ACC112 (cell line): ENCODE results near the gene ZNF800.
"Not testable (repeated sequence)": the region's sequence is repeated elsewhere in the genome, so short reads cannot be mapped to it uniquely, and the experiment has no call there.

Source experiments
- H2AFZ ChIP-seq: fragments of 200-600 bp; sonication (generic); one replicate; pipeline ENCODE4 v1.6.0; 2017; ENCODE audit warnings: antibody characterized with exemption, low read length; ENCODE audit not compliant: unreplicated experiment
- H3K27ac ChIP-seq: fragments of 200-600 bp; sonication (generic); 2 replicates; pipeline ENCODE4 v1.5.1; 2014; ENCODE audit warnings: low read depth, mild to moderate bottlenecking, antibody characterized with exemption, low read length, moderate library complexity
- H3K27me3 ChIP-seq: fragments of 200-600 bp; sonication (generic); 2 replicates; pipeline ENCODE4 v1.6.1; 2014; ENCODE audit warnings: mild to moderate bottlenecking, antibody characterized with exemption, low read length, moderate library complexity, mixed read lengths; ENCODE audit not compliant: insufficient read depth
- H3K36me3 ChIP-seq: fragments of 200-600 bp; sonication (generic); 2 replicates; pipeline ENCODE4 v1.6.1; 2016; ENCODE audit warnings: mild to moderate bottlenecking, antibody characterized with exemption, low read length, moderate library complexity, mixed read lengths; ENCODE audit not compliant: insufficient read depth
- H3K4me1 ChIP-seq: fragments of 200-600 bp; sonication (generic); one replicate; pipeline ENCODE4 v1.6.1; 2016; ENCODE audit warnings: low read length, mixed read lengths; ENCODE audit not compliant: insufficient read depth, unreplicated experiment, control insufficient read depth
- H3K4me3 ChIP-seq: fragments of 200-600 bp; sonication (generic); 2 replicates; pipeline ENCODE4 v1.5.1; 2014; ENCODE audit warnings: mild to moderate bottlenecking, low read depth, low read length
- H3K79me2 ChIP-seq: fragments of 200-600 bp; sonication (generic); one replicate; pipeline ENCODE4 v1.6.0; 2016; ENCODE audit warnings: low read length; ENCODE audit not compliant: control insufficient read depth, unreplicated experiment, insufficient read depth

ZNF800 gene, protein sequence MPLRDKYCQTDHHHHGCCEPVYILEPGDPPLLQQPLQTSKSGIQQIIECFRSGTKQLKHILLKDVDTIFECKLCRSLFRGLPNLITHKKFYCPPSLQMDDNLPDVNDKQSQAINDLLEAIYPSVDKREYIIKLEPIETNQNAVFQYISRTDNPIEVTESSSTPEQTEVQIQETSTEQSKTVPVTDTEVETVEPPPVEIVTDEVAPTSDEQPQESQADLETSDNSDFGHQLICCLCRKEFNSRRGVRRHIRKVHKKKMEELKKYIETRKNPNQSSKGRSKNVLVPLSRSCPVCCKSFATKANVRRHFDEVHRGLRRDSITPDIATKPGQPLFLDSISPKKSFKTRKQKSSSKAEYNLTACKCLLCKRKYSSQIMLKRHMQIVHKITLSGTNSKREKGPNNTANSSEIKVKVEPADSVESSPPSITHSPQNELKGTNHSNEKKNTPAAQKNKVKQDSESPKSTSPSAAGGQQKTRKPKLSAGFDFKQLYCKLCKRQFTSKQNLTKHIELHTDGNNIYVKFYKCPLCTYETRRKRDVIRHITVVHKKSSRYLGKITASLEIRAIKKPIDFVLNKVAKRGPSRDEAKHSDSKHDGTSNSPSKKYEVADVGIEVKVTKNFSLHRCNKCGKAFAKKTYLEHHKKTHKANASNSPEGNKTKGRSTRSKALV

DNA sequence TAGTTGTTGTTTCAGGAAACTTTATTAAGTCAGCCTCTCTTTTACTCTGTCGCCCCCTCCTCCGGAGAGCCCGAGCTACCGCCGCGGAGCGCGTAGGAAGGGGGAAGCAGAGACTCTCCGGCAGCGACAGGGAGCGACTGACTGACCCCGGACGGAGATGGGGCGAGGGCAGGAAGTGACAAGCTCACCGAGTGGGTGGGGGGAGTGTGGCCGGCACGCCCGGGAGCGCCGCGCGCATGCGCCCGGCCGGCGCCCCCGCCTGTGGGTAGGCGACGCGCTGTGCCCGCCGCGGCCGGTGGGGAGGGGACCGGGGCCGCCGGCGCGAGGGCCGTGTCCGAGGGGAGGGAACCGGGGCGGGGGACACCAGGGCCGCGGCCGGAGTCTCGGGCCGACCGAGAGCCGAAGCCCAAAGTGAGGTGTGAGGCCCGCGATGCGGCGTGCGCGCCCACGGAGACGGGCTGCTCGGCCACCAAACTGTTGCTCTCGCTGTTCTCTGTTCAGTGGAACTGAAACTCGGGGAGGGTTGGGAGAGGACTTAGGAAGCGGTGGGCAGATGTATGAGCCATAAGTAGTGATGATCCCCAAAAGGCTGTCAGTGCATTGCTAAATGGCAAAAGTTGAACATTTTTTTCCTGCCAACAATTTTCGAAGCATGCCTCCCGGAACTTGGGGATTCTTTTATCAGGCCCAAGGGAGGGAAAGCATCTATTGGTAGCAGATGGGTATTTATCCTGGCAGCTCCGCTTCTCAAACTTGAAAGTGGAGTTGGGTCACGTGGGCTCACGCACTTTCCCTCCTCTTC lies at the start of gene ZNF800:
Gene ZNF800, minus strand, starts transcription at position 143 of the 802 bp plus-strand sequence. CDS start 1,151 bp downstream, outside the sequence.
- Histone ChIP-seq H3K27ac (peak within 1 kb of the TSS; percentile 59), H2AFZ (peak within 1 kb of the TSS; percentile 89), H3K79me2 (peaks cover 42% of the 10 kb centered on the region), H3K4me1 (peaks cover 20% of the 10 kb centered on the region), H3K36me3 (peaks cover 15% of the 10 kb centered on the region), H3K4me3 (peak within 1 kb of the TSS; percentile 85), H3K27me3 (no peaks in the 10 kb centered on the region)

DNA sequence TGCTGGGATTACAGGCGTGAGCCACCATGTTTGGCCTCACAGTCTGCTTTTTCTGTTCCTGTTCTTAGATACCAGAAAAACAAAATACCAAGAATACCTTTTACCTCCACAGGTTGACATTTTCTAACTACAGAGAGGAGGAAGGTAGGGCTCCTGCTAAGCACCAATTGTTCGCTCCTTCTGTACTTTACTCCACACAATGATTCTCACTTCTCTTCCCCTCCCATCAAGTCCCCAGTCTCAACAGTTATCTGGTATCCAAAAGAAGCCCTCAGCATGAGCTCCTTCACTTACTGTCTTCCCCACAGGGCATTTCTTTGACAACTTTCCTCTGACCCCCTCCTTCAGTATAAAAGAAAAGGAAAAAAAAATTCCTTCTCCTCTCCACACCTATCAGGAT lies 47.7 kb upstream of the ZNF800 start:
- Histone ChIP-seq H3K36me3 (no peaks in the 10 kb centered on the region), H2AFZ (no peak overlapping the region), H3K27me3 (peaks cover 28% of the 10 kb centered on the region), H3K4me1 (peaks cover 21% of the 10 kb centered on the region), H3K79me2 (no peaks in the 10 kb centered on the region), H3K4me3 (no peak overlapping the region), H3K27ac (no peak overlapping the region)

DNA sequence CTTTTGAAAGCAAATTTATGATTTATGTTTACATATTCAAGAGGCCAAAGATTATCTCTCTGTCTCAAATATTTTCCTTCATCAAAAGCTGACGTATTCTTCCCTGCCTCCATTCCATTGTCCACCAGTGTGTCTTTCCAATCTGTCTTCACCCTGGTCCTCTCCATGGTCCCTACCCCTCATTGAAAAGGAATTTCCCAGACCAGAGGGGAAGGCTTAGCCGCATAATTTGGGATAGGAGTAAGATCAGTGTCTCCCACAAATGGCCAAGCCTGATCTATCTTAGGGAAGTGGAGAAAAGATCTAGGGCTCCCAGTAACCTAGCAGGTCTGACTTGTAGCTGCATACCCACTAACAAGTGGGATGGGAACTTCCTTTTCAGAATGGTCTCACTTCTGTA lies 46.3 kb upstream of the ZNF800 start:
- Histone ChIP-seq H3K27ac (no peak overlapping the region), H3K4me1 (peaks cover 21% of the 10 kb centered on the region), H3K79me2 (no peaks in the 10 kb centered on the region), H3K36me3 (no peaks in the 10 kb centered on the region), H2AFZ (no peak overlapping the region), H3K27me3 (peaks cover 28% of the 10 kb centered on the region), H3K4me3 (no peak overlapping the region)

DNA sequence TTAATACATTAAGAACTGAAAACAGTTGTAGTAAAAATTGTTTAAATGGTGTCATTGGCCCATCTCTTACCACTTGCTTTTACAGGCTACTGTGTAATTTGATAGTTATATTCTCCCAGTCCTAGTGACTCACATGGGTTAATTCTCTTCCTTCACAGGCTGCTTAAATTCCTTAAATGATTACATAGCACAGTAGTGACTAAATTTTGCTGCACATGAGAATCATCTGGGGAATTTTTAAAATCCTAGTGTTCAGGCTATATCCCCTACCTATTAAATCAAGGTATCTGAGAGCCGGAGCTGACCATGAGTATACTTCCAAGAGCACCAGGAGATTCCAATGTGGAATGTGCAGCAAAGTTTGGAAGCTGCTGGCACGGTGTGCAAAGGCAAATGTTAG lies 45.3 kb upstream of the ZNF800 start:
- H3K27me3 ChIP-seq: peaks cover 25% of the 10 kb centered on the region
- H3K79me2 ChIP-seq: no peaks in the 10 kb centered on the region
- no peaks in the 10 kb centered on the region for H3K36me3 ChIP-seq
- H2AFZ ChIP-seq: no peak overlapping the region
- H3K4me3 ChIP-seq: peak overlapping the region; percentile 3; the same call in 1 of the 2 replicates
- H3K4me1 ChIP-seq: peaks cover 21% of the 10 kb centered on the region
- H3K27ac ChIP-seq: no peak overlapping the region

DNA sequence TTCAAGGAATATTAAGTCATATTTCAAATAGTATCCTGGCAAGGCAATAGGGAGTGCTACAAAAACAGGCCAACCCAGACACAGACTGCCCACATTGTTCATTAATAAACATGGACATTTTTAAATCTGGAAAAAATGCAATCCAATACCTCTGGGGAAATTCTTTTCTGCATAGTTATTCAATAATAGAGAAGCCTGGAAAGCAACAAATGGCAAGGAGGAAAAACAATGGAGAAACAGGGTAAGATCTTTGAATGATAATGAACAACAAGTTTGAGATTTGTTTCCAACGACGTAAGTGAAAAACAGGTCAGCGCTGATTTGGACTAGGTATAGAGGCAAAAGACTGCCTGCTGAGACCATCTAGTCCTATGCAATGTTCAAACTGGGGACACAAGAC lies 44.7 kb upstream of the ZNF800 start:
- Histone ChIP-seq H3K4me3 (no peak overlapping the region), H3K27me3 (peaks cover 19% of the 10 kb centered on the region), H3K4me1 (peaks cover 21% of the 10 kb centered on the region), H3K27ac (no peak overlapping the region), H3K36me3 (no peaks in the 10 kb centered on the region), H3K79me2 (no peaks in the 10 kb centered on the region), H2AFZ (no peak overlapping the region)

DNA sequence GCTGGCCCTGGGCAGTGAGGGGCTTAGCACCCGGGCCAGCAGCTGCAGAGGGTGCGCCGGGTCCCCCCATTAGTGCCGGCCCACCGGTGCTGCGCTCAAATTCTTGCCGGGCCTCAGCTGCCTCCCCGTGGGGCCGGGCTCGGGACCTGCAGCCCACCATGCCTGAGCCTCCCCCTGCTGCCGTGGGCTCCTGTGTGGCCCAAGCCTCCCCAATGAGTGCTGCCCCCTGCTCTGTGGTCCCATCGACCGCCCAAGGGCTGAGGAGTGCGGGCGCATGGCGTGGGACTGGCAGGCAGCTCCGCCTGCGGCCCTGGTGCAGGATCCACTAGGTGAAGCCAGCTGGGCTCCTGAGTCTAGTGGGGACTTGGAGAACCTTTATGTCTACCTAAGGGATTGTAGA lies 36.8 kb upstream of the ZNF800 start:
- not testable (repeated sequence) for H3K4me3 ChIP-seq, H3K27me3 ChIP-seq, H3K4me1 ChIP-seq, H3K27ac ChIP-seq, H3K79me2 ChIP-seq, H3K36me3 ChIP-seq, H2AFZ ChIP-seq

DNA sequence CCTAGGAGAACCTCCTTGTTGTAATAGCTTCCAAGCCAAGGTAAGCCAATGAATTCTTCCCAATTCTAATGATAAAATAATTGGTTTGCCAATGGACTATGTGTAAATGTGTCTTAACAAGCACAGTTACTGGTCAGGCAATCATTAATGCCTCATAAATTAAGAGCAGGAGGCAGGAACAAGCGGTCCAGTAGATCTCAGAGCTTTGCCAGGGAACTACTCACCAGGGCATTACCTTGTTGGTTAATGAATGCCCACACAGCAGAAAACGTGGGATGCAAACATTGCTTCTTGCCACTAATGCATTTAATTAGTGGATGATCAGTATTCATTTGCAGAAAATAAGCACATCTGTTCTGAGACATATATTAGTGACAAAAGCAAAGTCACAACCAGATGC lies 26.7 kb upstream of the ZNF800 start:
- H3K79me2 ChIP-seq: no peaks in the 10 kb centered on the region

DNA sequence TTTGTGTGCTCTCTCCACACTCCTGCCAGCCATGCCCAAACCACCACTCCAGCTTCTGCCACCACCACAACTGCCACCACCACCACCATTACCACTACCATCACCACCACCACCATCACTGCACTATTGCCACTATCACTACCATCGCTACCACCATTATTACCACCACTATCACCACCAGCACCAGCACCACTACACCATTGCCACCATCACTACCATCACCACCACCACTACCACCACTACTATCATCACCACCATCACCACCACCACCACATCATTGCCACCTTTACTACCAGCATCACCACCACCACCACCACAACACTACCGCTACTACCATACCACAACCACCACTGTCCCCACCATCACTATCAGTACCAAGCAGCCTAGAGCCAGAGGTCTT lies 26.0 kb upstream of the ZNF800 start:
- H3K36me3 ChIP-seq: no peaks in the 10 kb centered on the region
- H3K79me2 ChIP-seq: no peaks in the 10 kb centered on the region
- H3K27me3 ChIP-seq: peaks cover 46% of the 10 kb centered on the region
- no peaks in the 10 kb centered on the region for H3K4me1 ChIP-seq
- H3K4me3 ChIP-seq: no peak overlapping the region
- no peak overlapping the region for H3K27ac ChIP-seq
- no peak overlapping the region for H2AFZ ChIP-seq

More for the DNA sequence above, 26.7 kb upstream of the ZNF800 start:
- Histone ChIP-seq H3K4me1 (no peaks in the 10 kb centered on the region), H3K4me3 (no peak overlapping the region), H3K27me3 (peaks cover 39% of the 10 kb centered on the region), H3K36me3 (no peaks in the 10 kb centered on the region), H2AFZ (no peak overlapping the region), H3K27ac (no peak overlapping the region)

DNA sequence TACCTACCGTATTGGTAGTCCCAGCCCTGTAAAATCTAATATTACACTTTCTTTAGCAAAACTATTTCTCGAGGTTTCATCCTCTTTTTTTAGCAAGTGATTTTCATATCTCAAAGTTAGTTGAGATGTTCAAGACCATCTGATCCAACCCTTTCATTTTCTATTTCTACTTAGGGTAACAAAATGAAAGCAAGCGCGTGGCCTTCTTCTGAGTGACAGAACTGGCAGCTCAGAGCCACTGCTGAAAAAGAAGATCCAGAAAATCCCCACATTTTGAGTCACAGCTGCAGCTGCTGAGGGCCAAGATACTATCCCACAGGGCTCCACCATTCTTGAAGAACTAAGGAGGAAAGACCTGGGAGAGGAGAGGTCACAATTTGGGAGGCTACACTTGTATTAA lies 24.8 kb upstream of the ZNF800 start:
- no peak overlapping the region for H2AFZ ChIP-seq
- H3K4me3 ChIP-seq: no peak overlapping the region
- H3K36me3 ChIP-seq: no peaks in the 10 kb centered on the region
- H3K27me3 ChIP-seq: peaks cover 57% of the 10 kb centered on the region
- no peak overlapping the region for H3K27ac ChIP-seq
- no peaks in the 10 kb centered on the region for H3K4me1 ChIP-seq
- H3K79me2 ChIP-seq: no peaks in the 10 kb centered on the region

DNA sequence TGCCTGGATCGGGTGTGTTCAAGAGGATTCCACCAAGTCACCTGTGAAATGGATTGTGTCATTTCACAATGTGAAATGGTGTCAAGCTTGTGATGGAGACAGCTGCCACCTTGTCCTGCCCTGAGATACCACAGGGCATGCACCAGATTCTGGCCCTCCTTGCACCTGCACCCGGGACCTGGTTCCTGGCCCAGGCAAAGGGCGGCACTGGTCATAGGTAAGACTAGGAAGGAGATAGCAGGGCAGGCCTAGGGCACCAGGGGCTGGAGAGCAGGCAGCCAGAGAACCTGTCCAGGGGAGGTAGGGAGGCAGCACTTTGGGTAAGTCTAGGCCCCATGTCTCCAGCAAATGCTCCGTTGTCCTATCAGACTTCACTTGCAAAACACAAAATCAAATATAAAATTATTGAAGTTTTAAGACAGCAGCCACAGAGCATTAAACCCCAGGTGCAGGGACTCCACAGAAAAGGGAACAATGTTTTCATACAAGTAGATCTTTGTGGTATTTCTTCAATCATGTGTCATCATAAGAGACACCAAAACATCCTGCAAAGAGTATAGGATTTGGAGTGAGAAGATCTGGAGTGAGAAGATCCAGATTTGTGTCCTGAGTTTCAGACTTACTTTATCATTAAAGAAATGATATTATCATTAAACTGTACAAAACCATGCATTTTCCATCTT lies 22.7 kb upstream of the ZNF800 start:
- no peaks in the 10 kb centered on the region for H3K79me2 ChIP-seq
- H3K4me3 ChIP-seq: no peak overlapping the region
- H2AFZ ChIP-seq: no peak overlapping the region
- no peaks in the 10 kb centered on the region for H3K36me3 ChIP-seq
- no peaks in the 10 kb centered on the region for H3K4me1 ChIP-seq
- no peak overlapping the region for H3K27ac ChIP-seq
- H3K27me3 ChIP-seq: peaks cover 65% of the 10 kb centered on the region
